HepG2 (cell line): ENCODE results near the gene DIP2C. TPM values are rescaled to one million over a fixed set of nuclear protein-coding genes. Genes with fewer than 3 reads are reported as not detected.

Experiments used
- ATAC-seq: fragments of 200-7000 bp; cut with Tn5 transposase; 3 replicates; pipeline ENCODE4 v1.9.1; 2020; ENCODE audit warnings: mild to moderate bottlenecking, moderate library complexity
- BruUV-seq: library from RNA; stranded (reverse); fragments of 400-500 nt; replicated peaks from 2 replicates; lab custom pipeline; 2021; lab: Mats Ljungman, UMichigan
- CTCF ChIA-PET: fragments of 300-600 bp; formaldehyde crosslinking; extraction: SDS; loops from one replicate; lab custom pipeline; 2021; ENCODE audit warnings: low total read pairs, inconsistent platforms, low intra/inter-chr PET ratio; lab: Yijun Ruan, JAX
- POLR2A ChIA-PET: fragments of 350-600 bp; sonication (Branson Sonifier 250); formaldehyde crosslinking; loops from one replicate; lab custom pipeline; 2020; ENCODE audit warnings: antibody characterized with exemption, inconsistent platforms; lab: Yijun Ruan, JAX
- DNase-seq: peaks from one replicate; pipeline ENCODE4 v3.0.0-alpha.2; 2015; ENCODE audit warnings: low spot score
- FAIRE-seq: peaks from 3 replicates; lab custom pipeline; 2011; peaks lifted over from hg19 to GRCh38; lab: Jason Lieb, UNC
- H2AFZ ChIP-seq: one replicate; pipeline ENCODE4 v1.6.1; 2011; ENCODE audit warnings: low read length, inconsistent platforms
- H3K27ac ChIP-seq: fragments of 300-600 bp; 3 replicates; pipeline ENCODE4 v1.8.0; 2011; ENCODE audit warnings: mixed run types, mild to moderate bottlenecking, mixed read lengths, low read length, inconsistent platforms; ENCODE audit not compliant: insufficient read depth; ENCODE audit errors: extremely low read length
- H3K27me3 ChIP-seq, 2 experiments: fragments of 200-600 bp in 1 of 2; 2 replicates in 1 of 2; 3 replicates in 1 of 2; pipeline versions ENCODE4 v1.6.0 to v1.8.0; 2011; ENCODE audit warnings: low read length in 2 of 2, mild to moderate bottlenecking in 2 of 2, moderate library complexity in 2 of 2, inconsistent platforms in 1 of 2; ENCODE audit not compliant: insufficient read depth in 2 of 2, control insufficient read depth in 1 of 2
- H3K36me3 ChIP-seq, 2 experiments: fragments of 200-600 bp in 1 of 2; replicated peaks in 1 of 2; 2 replicates in 1 of 2; 3 replicates in 1 of 2; pipeline versions ENCODE4 v1.5.1 to v1.8.0; 2011; ENCODE audit warnings: low read length in 2 of 2, inconsistent platforms in 1 of 2; ENCODE audit not compliant: insufficient read depth in 2 of 2, control insufficient read depth in 1 of 2
- H3K4me1 ChIP-seq: 2 replicates; pipeline ENCODE4 v1.5.1; 2012; ENCODE audit warnings: low read length, inconsistent platforms; ENCODE audit not compliant: insufficient read depth
- H3K4me2 ChIP-seq: 2 replicates; pipeline ENCODE4 v1.6.0; 2011; ENCODE audit warnings: low read depth, low read length, inconsistent platforms
- H3K4me3 ChIP-seq, 3 experiments: fragments of 200-600 bp in 1 of 3; sonication (generic), shearing (Covaris generic) in 1 of 3; replicated peaks in 1 of 3; 2 replicates each; pipeline ENCODE4 v1.5.1; 2011 to 2016; ENCODE audit warnings: low read length in 3 of 3, inconsistent platforms in 2 of 3, low read depth in 2 of 3, mild to moderate bottlenecking in 2 of 3, control low read depth in 1 of 3, mixed read lengths in 1 of 3; ENCODE audit not compliant: insufficient read depth in 1 of 3
- H3K79me2 ChIP-seq: one replicate; pipeline ENCODE4 v1.6.1; 2011; ENCODE audit warnings: low read length, inconsistent platforms; ENCODE audit not compliant: insufficient read depth
- H3K9ac ChIP-seq: 2 replicates; pipeline ENCODE4 v1.6.0; 2011; ENCODE audit warnings: mild to moderate bottlenecking, low read depth, low read length, inconsistent platforms; ENCODE audit not compliant: insufficient read depth
- H3K9me3 ChIP-seq: 2 replicates; pipeline ENCODE4 v1.5.1; 2012; ENCODE audit warnings: mild to moderate bottlenecking, low read length
- H4K20me1 ChIP-seq: 2 replicates; pipeline ENCODE4 v1.6.0; 2011; ENCODE audit warnings: inconsistent platforms, mild to moderate bottlenecking, low read length, moderate library complexity; ENCODE audit not compliant: insufficient read depth
- MAFF ChIP-seq: IDR thresholded peaks from 2 replicates; pipeline ENCODE4 v1.6.1; 2011; ENCODE audit warnings: low read depth, low read length, improper control_type of control experiment
- MAFK ChIP-seq, 2 experiments: IDR thresholded peaks in 1 of 2; conservative IDR thresholded peaks in 1 of 2; 2 replicates each; pipeline ENCODE4 v1.6.1; 2011; ENCODE audit warnings: improper control_type of control experiment in 2 of 2, low read length in 2 of 2
- MATR3 ChIP-seq: sonication (generic); formaldehyde crosslinking; IDR thresholded peaks from 2 replicates; pipeline ENCODE4 v1.4.0; 2020; ENCODE audit warnings: missing genetic modification reagents
- NBN ChIP-seq: fragments of 450-650 bp; conservative IDR thresholded peaks from 2 replicates; pipeline ENCODE4 v1.6.1; 2017
- WGBS: methylation state at CpG from one replicate; pipeline ENCODE4 v1.1.6; 2017; ENCODE audit warnings: low lambda C conversion rate; 5-methylcytosine and 5-hydroxymethylcytosine counted together
- in situ Hi-C: cut with HindIII; loops from 2 replicates; pipeline ENCODE4 v1.10.0; 2017; ENCODE audit warnings: low pct_unique_long_range_greater_than_20kb; ENCODE audit not compliant: extremely low pct_ligation_motif_present
- intact Hi-C: fragments of 100-400 bp; cut with micrococcal nuclease; formaldehyde crosslinking; loops from one replicate; pipeline ENCODE4 v1.10.0; 2022; ENCODE audit not compliant: unreplicated experiment
- polyA plus RNA-seq, 8 experiments: library from polyadenylated mRNA; depleted of rRNA in 3 of 8; stranded (reverse) in 7 of 8; unstranded in 1 of 8; fragments of >200 nt; fragmentation: Illumina TruSeq in 4 of 8; extraction: Trizol in 4 of 8; gene quantifications; 2 replicates each; pipeline versions ENCODE4 v1.2.1 to v1.2.3, GENCODE V29; 2011 to 2016; ENCODE audit warnings: low read depth in 4 of 8, missing spikeins in 1 of 8, mixed read lengths in 1 of 8; ENCODE audit not compliant: insufficient read depth in 1 of 8
- total RNA-seq, 5 experiments: library from RNA; depleted of rRNA; stranded (reverse); fragments of >200 nt; fragmentation: Illumina TruSeq; extraction: Trizol; gene quantifications; 2 replicates each; pipeline ENCODE4 v1.2.3, GENCODE V29; 2016; ENCODE audit warnings: low read depth in 1 of 5
- TF ChIP-seq, protein P1 (sequence below): sonication (generic); formaldehyde crosslinking; IDR thresholded peaks from 2 replicates; pipeline ENCODE4 v1.5.0; 2020; ENCODE audit warnings: missing genetic modification reagents
- TF ChIP-seq, protein P2 (sequence below): sonication (generic); formaldehyde crosslinking; IDR thresholded peaks from 2 replicates; pipeline ENCODE4 v1.4.0; 2020; ENCODE audit warnings: missing genetic modification reagents

DIP2C gene
- total and polyA plus RNA-seq, 2 of the 13 experiments (the other 11 are each of a cell fraction or from before 2014, with no cell fraction given): 2.2 to 2.7 TPM

DNA sequence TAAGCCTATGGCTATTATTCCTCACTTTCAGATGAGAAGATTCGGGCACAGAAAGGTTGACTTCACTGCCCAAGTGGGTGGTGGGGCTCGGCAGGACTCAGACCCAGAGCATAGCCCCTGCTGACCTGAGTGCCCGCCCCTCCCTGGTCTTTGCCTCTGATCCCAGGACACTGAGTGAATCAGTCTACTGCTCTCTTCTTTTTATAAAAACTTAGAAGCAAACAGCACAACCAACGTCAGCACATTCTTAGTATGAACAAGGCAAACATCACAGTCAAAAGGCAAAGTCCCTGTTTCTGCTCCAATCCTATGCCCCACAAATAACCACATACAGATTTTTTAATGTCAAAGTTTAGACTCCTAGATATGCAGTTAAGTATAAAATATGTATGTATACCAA lies 316.5 kb downstream of the DIP2C start:
- BruUV-seq: no TSS peak
- CTCF ChIA-PET: no interaction called here
- H3K4me1 ChIP-seq: peaks cover 25% of the 10 kb centered on the region
- DNase-seq (peak; percentile 70), FAIRE-seq (no peak), ATAC-seq (peak; percentile 87)
- H3K27me3 ChIP-seq: no peaks in the 10 kb centered on the region
- no peak overlapping the region for H2AFZ ChIP-seq
- no peaks in the 10 kb centered on the region for H3K79me2 ChIP-seq
- peak overlapping the region; percentile 58 for H3K4me2 ChIP-seq
- 46% methylated on average over 3 of the region's 4 CpGs for WGBS
- H3K9me3 ChIP-seq: no peaks in the 10 kb centered on the region
- peak overlapping the region; percentile 68 for H3K27ac ChIP-seq
- in situ Hi-C loops (no loop called here), intact Hi-C loops (loop anchor here (5.0 kb wide), 1 partner anchor 1219 kb away; no protein-coding TSS in a partner anchor)
- H3K4me3 ChIP-seq: peak overlapping the region in 2 of 3 experiments; percentile 1 to 26; a peak in 2 of 6 replicates
- H4K20me1 ChIP-seq: no peaks in the 10 kb centered on the region
- POLR2A ChIA-PET: no interaction called here
- TF ChIP-seq MATR3 (CRISPR knock-in tag) (no peak), MAFK (conservative IDR thresholded peaks at IDR 0.05 in 1 of 2, IDR thresholded peaks at IDR 0.05 in 1 of 2; ENCODE audit: low read length in 2 of 2) (peak; percentile 70 to 74), MAFF (peak; percentile 68; the same call in 1 of the 2 replicates), NBN (no peak)
- TF ChIP-seq, protein P1, sequence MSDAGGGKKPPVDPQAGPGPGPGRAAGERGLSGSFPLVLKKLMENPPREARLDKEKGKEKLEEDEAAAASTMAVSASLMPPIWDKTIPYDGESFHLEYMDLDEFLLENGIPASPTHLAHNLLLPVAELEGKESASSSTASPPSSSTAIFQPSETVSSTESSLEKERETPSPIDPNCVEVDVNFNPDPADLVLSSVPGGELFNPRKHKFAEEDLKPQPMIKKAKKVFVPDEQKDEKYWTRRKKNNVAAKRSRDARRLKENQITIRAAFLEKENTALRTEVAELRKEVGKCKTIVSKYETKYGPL: no peak
- H3K36me3 ChIP-seq: no peaks in the 10 kb centered on the region; a peak in 1 of 5 replicates
- H3K9ac ChIP-seq: peak overlapping the region; percentile 27; the same call in 1 of the 2 replicates

DNA sequence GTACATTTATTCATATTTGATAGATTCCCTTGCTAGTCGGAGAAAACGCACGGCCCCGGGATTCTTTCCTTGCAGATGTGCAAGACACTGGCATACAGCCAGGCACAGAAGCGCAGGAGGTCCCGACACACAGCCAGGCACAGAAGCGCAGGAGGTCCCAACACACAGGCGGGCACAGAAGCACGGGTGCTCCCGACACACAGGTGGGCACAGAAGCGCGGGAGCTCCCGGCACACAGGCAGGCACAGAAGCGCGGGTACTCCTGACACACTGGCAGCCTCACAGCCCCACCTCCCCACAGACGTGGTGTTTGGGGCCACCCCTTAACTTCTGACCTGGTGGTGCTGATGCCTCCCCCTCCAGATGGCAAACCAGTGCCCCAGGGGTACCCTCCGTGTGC lies 316.9 kb downstream of the DIP2C start:
- Histone ChIP-seq H3K9me3 (no peaks in the 10 kb centered on the region), H3K4me3 (no peak overlapping the region), H4K20me1 (no peaks in the 10 kb centered on the region), H2AFZ (no peak overlapping the region), H3K36me3 (no peaks in the 10 kb centered on the region; a peak in 1 of 5 replicates), H3K27ac (peak overlapping the region; percentile 68), H3K79me2 (no peaks in the 10 kb centered on the region), H3K4me2 (peak overlapping the region; percentile 58; the same call in 1 of the 2 replicates), H3K4me1 (peaks cover 25% of the 10 kb centered on the region), H3K9ac (no peak overlapping the region), H3K27me3 (no peaks in the 10 kb centered on the region)
- TF ChIP-seq, protein P2, sequence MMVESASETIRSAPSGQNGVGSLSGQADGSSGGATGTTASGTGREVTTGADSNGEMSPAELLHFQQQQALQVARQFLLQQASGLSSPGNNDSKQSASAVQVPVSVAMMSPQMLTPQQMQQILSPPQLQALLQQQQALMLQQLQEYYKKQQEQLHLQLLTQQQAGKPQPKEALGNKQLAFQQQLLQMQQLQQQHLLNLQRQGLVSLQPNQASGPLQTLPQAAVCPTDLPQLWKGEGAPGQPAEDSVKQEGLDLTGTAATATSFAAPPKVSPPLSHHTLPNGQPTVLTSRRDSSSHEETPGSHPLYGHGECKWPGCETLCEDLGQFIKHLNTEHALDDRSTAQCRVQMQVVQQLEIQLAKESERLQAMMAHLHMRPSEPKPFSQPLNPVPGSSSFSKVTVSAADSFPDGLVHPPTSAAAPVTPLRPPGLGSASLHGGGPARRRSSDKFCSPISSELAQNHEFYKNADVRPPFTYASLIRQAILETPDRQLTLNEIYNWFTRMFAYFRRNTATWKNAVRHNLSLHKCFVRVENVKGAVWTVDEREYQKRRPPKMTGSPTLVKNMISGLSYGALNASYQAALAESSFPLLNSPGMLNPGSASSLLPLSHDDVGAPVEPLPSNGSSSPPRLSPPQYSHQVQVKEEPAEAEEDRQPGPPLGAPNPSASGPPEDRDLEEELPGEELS (CRISPR knock-in tag): no peak
- ChIA-PET POLR2A (no interaction called here), CTCF (no interaction called here)
- no peak for FAIRE-seq
- in situ Hi-C loops: no loop called here
- no peak for ATAC-seq
- intact Hi-C loops: loop anchor here (5.0 kb wide), 1 partner anchor 1220 kb away; no protein-coding TSS in a partner anchor
- WGBS: 88% methylated on average over 11 of the region's 17 CpGs
- no peak for DNase-seq
- no TSS peak for BruUV-seq
